ENCODE measurements around the gene TSPAN15.

DNA sequence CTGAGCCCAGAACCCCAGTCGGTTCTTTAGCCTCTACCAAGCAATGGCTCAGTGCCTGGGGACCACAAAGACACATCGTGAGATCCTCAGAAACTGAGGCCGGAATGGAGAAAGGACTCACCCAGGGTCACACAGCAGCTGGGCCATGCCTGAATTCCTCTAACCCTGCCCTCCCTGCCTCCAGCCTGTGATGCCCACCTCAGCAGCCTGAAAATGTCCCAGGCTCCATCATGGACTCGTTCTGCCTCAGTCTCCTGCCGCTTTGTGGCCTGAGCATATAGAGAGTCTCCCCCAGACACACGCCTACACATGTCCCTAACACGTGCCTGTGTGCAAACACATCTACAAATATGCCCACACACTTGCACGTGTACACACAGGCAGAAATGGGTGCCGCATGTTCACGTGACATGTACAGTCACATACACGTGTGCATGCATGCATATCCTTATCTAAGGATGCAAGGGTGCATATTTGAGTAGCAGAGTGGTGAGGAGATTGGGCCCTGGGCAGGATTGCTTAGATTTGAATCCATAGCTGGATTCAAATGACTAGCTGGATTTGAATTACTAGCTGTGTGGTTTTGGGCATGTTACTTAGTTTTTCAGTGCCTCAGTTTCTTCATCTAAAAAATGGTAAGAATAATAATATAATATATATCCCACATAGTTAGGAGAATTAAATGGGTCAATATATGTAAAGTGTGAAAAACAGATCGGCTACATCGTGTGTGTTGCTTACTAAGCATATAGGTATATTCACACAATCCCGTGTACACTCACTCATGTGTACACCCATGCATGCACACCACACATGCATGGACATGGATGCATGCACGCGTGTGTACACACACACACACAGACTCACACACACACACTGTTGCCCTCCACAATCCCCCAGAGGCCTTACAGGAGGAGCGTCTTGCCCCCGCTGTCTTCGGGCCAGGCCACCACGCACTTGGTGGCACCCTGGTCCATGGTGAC, 36.9 kb upstream of the TSPAN15 start:
- TF ChIP-seq, protein P1, sequence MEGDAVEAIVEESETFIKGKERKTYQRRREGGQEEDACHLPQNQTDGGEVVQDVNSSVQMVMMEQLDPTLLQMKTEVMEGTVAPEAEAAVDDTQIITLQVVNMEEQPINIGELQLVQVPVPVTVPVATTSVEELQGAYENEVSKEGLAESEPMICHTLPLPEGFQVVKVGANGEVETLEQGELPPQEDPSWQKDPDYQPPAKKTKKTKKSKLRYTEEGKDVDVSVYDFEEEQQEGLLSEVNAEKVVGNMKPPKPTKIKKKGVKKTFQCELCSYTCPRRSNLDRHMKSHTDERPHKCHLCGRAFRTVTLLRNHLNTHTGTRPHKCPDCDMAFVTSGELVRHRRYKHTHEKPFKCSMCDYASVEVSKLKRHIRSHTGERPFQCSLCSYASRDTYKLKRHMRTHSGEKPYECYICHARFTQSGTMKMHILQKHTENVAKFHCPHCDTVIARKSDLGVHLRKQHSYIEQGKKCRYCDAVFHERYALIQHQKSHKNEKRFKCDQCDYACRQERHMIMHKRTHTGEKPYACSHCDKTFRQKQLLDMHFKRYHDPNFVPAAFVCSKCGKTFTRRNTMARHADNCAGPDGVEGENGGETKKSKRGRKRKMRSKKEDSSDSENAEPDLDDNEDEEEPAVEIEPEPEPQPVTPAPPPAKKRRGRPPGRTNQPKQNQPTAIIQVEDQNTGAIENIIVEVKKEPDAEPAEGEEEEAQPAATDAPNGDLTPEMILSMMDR (IDR thresholded peaks at IDR 0.05) = no peak
- no peak for TF ChIP-seq ZFX (IDR thresholded peaks at IDR 0.05; ENCODE audit: borderline replicate concordance)

Measured in 22Rv1 (cell line).